GM04504 (cell line): ENCODE measurements around the gene AQP10.
"Not testable (repeated sequence)": the region's sequence is repeated elsewhere in the genome, so short reads cannot be mapped to it uniquely, and the experiment has no call there.

Experiments used
- DNase-seq: peaks from one replicate; pipeline ENCODE4 v3.0.0-alpha.2; 2012; ENCODE audit warnings: low read depth

Gene AQP10

GRCh38 chr1:154324241-154324640 is 3.3 kb downstream of the AQP10 start:
- DNase-seq = no peak

GRCh38 chr1:154324669-154325582 is 4.0 kb downstream of the AQP10 start, which contains the start of gene ATP8B2:
Gene ATP8B2, plus strand, starts transcription at chr1:154325525. Its CDS starts 2,617 bp downstream, at chr1:154328142.
- peak; percentile 48 for DNase-seq

GRCh38 chr1:154325583-154326545 is 5.0 kb downstream of the AQP10 start:
- peak; percentile 87 for DNase-seq

GRCh38 chr1:154326546-154327465 is 5.9 kb downstream of the AQP10 start:
- DNase-seq = peak; percentile 81

- no peak for DNase-seq
These were observed 6.8 kb downstream of the AQP10 start for GRCh38 chr1:154327466-154328317.

- peak; percentile 42 for DNase-seq
These were observed 7.6 kb downstream of the AQP10 start for GRCh38 chr1:154328318-154329151.

- no peak for DNase-seq
These were observed 8.2 kb downstream of the AQP10 start for GRCh38 chr1:154329152-154329521.

- no peak for DNase-seq
These were observed 8.7 kb downstream of the AQP10 start for GRCh38 chr1:154329551-154330131.

- no peak for DNase-seq
These were observed 9.8 kb downstream of the AQP10 start for GRCh38 chr1:154330669-154331068.

- no peak for DNase-seq
These were observed 13.5 kb downstream of the AQP10 start for GRCh38 chr1:154334079-154335024.

GRCh38 chr1:154335025-154335714 is 14.3 kb downstream of the AQP10 start:
- DNase-seq = peak; percentile 63

- no peak for DNase-seq
These were observed 16.5 kb downstream of the AQP10 start for GRCh38 chr1:154337253-154337894.

GRCh38 chr1:154338875-154339274 is 18.0 kb downstream of the AQP10 start:
- DNase-seq = no peak

GRCh38 chr1:154341366-154341765 is 20.5 kb downstream of the AQP10 start:
- not testable (repeated sequence) for DNase-seq

- no peak for DNase-seq
These were observed 21.2 kb downstream of the AQP10 start for GRCh38 chr1:154342132-154342531.

- no peak for DNase-seq
These were observed 22.1 kb downstream of the AQP10 start for GRCh38 chr1:154342836-154343472.
